OCI-LY3 (cell line): ENCODE results near the gene HAVCR2.

Experiments
- H2AFZ ChIP-seq: fragments of 200-600, 300-600 bp; shearing (Covaris generic); 2 replicates; pipeline ENCODE4 v1.6.0; 2014; ENCODE audit warnings: antibody characterized with exemption, low read depth, low read length
- H3K27ac ChIP-seq: fragments of 200-600, 300-600 bp; sonication (generic); 2 replicates; pipeline ENCODE4 v1.5.1; 2014; ENCODE audit warnings: mild to moderate bottlenecking, low read length, moderate library complexity, mixed read lengths
- H3K27me3 ChIP-seq: fragments of 200-600, 300-600 bp; sonication (generic); 2 replicates; pipeline ENCODE4 v1.6.1; 2014; ENCODE audit warnings: low read depth, low read length, mixed read lengths
- H3K36me3 ChIP-seq: fragments of 200-600, 300-600 bp; sonication (generic); replicated peaks from 2 replicates; pipeline ENCODE3; 2014; ENCODE audit warnings: low read depth, low read length, mixed read lengths
- H3K4me1 ChIP-seq: fragments of 300-600, 200-600 bp; sonication (generic); 2 replicates; pipeline ENCODE4 v1.6.1; 2014; ENCODE audit warnings: low read length, mixed read lengths
- H3K4me2 ChIP-seq: fragments of 200-600, 300-600 bp; sonication (generic); 2 replicates; pipeline ENCODE4 v1.6.1; 2014; ENCODE audit warnings: low read length, mixed read lengths
- H3K4me3 ChIP-seq: fragments of 300-600, 200-600 bp; sonication (generic); 2 replicates; pipeline ENCODE4 v1.5.1; 2014; ENCODE audit warnings: antibody characterized with exemption, mild to moderate bottlenecking, low read length, moderate library complexity
- H3K79me2 ChIP-seq: fragments of 300-600, 200-600 bp; shearing (Covaris generic); 2 replicates; pipeline ENCODE4 v1.6.1; 2014; ENCODE audit warnings: mild to moderate bottlenecking, low read length, mixed read lengths
- H3K9ac ChIP-seq: fragments of 300-600, 200-600 bp; shearing (Covaris generic); 2 replicates; pipeline ENCODE4 v1.6.0; 2014; ENCODE audit warnings: mild to moderate bottlenecking, low read length, moderate library complexity
- H3K9me3 ChIP-seq: fragments of 200-600, 300-600 bp; shearing (Covaris generic); 2 replicates; pipeline ENCODE4 v1.6.1; 2014; ENCODE audit warnings: low read length, mixed read lengths; ENCODE audit not compliant: insufficient read depth
- H4K20me1 ChIP-seq: fragments of 200-600, 300-600 bp; sonication (generic); 2 replicates; pipeline ENCODE4 v1.6.1; 2016; ENCODE audit warnings: low read length, mixed read lengths; ENCODE audit not compliant: insufficient read depth
- EZH2phosphoT487 ChIP-seq: fragments of 200-600 bp; shearing (Covaris generic); IDR thresholded peaks from 2 replicates; pipeline ENCODE4 v1.6.1; 2018; ENCODE audit warnings: antibody characterized with exemption, mixed run types, low read depth
- TF ChIP-seq, protein P1 (sequence below): fragments of 200-600, 300-600 bp; sonication (generic); IDR thresholded peaks from 2 replicates; pipeline ENCODE4 v1.5.1; 2014; ENCODE audit warnings: antibody characterized with exemption, low read length, low read depth

The HAVCR2 gene

GRCh38 chr5:157120102-157120501 is 11.3 kb upstream of the HAVCR2 start:
- Histone ChIP-seq H3K9ac (no peak overlapping the region), H3K27ac (no peak overlapping the region), H3K79me2 (no peaks in the 10 kb centered on the region), H3K4me3 (no peak overlapping the region), H3K4me1 (no peaks in the 10 kb centered on the region), H3K27me3 (no peaks in the 10 kb centered on the region), H4K20me1 (no peaks in the 10 kb centered on the region), H3K9me3 (peaks cover 5% of the 10 kb centered on the region; the same call in 1 of the 2 replicates), H2AFZ (no peak overlapping the region), H3K4me2 (no peak overlapping the region), H3K36me3 (no peaks in the 10 kb centered on the region)
- TF ChIP-seq, protein P1, sequence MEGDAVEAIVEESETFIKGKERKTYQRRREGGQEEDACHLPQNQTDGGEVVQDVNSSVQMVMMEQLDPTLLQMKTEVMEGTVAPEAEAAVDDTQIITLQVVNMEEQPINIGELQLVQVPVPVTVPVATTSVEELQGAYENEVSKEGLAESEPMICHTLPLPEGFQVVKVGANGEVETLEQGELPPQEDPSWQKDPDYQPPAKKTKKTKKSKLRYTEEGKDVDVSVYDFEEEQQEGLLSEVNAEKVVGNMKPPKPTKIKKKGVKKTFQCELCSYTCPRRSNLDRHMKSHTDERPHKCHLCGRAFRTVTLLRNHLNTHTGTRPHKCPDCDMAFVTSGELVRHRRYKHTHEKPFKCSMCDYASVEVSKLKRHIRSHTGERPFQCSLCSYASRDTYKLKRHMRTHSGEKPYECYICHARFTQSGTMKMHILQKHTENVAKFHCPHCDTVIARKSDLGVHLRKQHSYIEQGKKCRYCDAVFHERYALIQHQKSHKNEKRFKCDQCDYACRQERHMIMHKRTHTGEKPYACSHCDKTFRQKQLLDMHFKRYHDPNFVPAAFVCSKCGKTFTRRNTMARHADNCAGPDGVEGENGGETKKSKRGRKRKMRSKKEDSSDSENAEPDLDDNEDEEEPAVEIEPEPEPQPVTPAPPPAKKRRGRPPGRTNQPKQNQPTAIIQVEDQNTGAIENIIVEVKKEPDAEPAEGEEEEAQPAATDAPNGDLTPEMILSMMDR = no peak
- no peak for TF ChIP-seq EZH2phosphoT487

DNA sequence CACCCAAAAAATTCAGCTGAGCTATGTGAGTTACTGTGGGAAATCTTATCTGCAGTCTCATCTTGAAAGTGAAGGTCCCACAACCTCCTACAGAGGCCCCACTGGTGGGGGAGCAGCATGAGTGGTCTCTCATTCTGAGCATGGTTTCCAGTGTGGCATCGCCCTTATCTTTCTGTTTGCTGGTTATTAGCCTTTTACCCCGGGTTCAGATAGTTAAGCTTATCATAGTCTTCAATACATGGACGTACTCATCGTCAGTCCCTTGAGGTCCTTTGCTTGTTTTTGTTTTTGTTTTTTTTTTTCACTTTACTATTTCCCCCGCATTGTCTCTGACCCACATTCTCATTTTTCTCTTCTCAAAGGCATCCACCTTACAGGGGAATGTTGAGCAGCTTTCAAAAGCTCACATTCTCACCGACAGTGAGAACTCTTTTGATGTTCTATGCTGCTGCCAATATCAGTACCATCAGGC is 7.7 kb upstream of the HAVCR2 start:
- Histone ChIP-seq H3K4me2 (no peak overlapping the region), H2AFZ (no peak overlapping the region), H3K79me2 (no peaks in the 10 kb centered on the region), H4K20me1 (no peaks in the 10 kb centered on the region), H3K9me3 (peaks cover 4% of the 10 kb centered on the region; the same call in 1 of the 2 replicates), H3K4me3 (no peak overlapping the region), H3K27ac (no peak overlapping the region), H3K4me1 (no peaks in the 10 kb centered on the region), H3K36me3 (no peaks in the 10 kb centered on the region), H3K27me3 (no peaks in the 10 kb centered on the region), H3K9ac (no peak overlapping the region)
- TF ChIP-seq, protein P1 = no peak
- no peak for TF ChIP-seq EZH2phosphoT487

- H4K20me1 ChIP-seq = no peaks in the 10 kb centered on the region
- no peaks in the 10 kb centered on the region for H3K27me3 ChIP-seq
- H3K9me3 ChIP-seq = no peaks in the 10 kb centered on the region
- H3K36me3 ChIP-seq = no peaks in the 10 kb centered on the region
- TF ChIP-seq, protein P1 = no peak
- no peak for TF ChIP-seq EZH2phosphoT487
- H3K9ac ChIP-seq = no peak overlapping the region
- H3K4me2 ChIP-seq = no peak overlapping the region
- no peak overlapping the region for H3K4me3 ChIP-seq
- H3K79me2 ChIP-seq = no peaks in the 10 kb centered on the region
- H3K4me1 ChIP-seq = no peaks in the 10 kb centered on the region
- no peak overlapping the region for H3K27ac ChIP-seq
- H2AFZ ChIP-seq = no peak overlapping the region
These were observed 6.7 kb upstream of the HAVCR2 start for GRCh38 chr5:157115502-157115901.

- Histone ChIP-seq H3K4me2 (no peak overlapping the region), H2AFZ (no peak overlapping the region), H3K27me3 (no peaks in the 10 kb centered on the region), H3K9ac (no peak overlapping the region), H3K4me1 (peaks cover under 1% of the 10 kb centered on the region), H3K4me3 (no peak overlapping the region), H3K27ac (no peak overlapping the region), H3K79me2 (no peaks in the 10 kb centered on the region), H3K9me3 (no peaks in the 10 kb centered on the region), H3K36me3 (no peaks in the 10 kb centered on the region), H4K20me1 (no peaks in the 10 kb centered on the region)
- TF ChIP-seq, protein P1 = no peak
- no peak for TF ChIP-seq EZH2phosphoT487
These were observed 6.2 kb upstream of the HAVCR2 start for GRCh38 chr5:157115012-157115411.
